Activated CD4-positive, alpha-beta T cell treated with anti-CD3 and anti-CD28 coated beads, Interleukin-2, amount 10 ng/mL, durations not matched to agents 7 days and 5 days (primary cell): Measurements from ENCODE around the gene ZP4. TPM values are rescaled to one million over a fixed set of nuclear protein-coding genes. Genes with fewer than 3 reads are reported as not detected.

Experiments
- CTCF ChIA-PET: fragments of 350-600 bp; sonication (Branson Sonifier 250); formaldehyde crosslinking; loops from one replicate; lab custom pipeline; 2021; ENCODE audit warnings: antibody characterized with exemption; lab: Charles Lee
- POLR2A ChIA-PET: fragments of 350-600 bp; sonication (Branson Sonifier 250); formaldehyde crosslinking; loops from one replicate; lab custom pipeline; 2021; ENCODE audit warnings: antibody characterized with exemption; lab: Charles Lee
- DNase-seq: peaks from one replicate; pipeline ENCODE4 v3.0.0-alpha.2; 2020
- H3K27ac Mint-ChIP-seq: one replicate; pipeline ENCODE4 v1.8.0; 2021; ENCODE audit warnings: mild to moderate bottlenecking, moderate library complexity, mixed read lengths
- H3K27me3 Mint-ChIP-seq: one replicate; pipeline ENCODE4 v1.8.0; 2021; ENCODE audit warnings: mixed read lengths
- H3K36me3 Mint-ChIP-seq: one replicate; pipeline ENCODE4 v1.8.0; 2021; ENCODE audit warnings: low read depth, mixed read lengths
- H3K4me1 Mint-ChIP-seq: one replicate; pipeline ENCODE4 v1.8.0; 2021; ENCODE audit warnings: mixed read lengths
- H3K4me3 Mint-ChIP-seq: one replicate; pipeline ENCODE4 v1.8.0; 2021; ENCODE audit warnings: mild to moderate bottlenecking, moderate library complexity, mixed read lengths
- H3K9me3 Mint-ChIP-seq: one replicate; pipeline ENCODE4 v1.8.0; 2021; ENCODE audit warnings: mixed read lengths
- total RNA-seq, 2 experiments: library from RNA; stranded (reverse); gene quantifications; one replicate each; pipeline ENCODE4 v1.2.3, GENCODE V29; 2021

ZP4 gene, protein sequence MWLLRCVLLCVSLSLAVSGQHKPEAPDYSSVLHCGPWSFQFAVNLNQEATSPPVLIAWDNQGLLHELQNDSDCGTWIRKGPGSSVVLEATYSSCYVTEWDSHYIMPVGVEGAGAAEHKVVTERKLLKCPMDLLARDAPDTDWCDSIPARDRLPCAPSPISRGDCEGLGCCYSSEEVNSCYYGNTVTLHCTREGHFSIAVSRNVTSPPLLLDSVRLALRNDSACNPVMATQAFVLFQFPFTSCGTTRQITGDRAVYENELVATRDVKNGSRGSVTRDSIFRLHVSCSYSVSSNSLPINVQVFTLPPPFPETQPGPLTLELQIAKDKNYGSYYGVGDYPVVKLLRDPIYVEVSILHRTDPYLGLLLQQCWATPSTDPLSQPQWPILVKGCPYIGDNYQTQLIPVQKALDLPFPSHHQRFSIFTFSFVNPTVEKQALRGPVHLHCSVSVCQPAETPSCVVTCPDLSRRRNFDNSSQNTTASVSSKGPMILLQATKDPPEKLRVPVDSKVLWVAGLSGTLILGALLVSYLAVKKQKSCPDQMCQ
- total RNA-seq, result not detected

DNA sequence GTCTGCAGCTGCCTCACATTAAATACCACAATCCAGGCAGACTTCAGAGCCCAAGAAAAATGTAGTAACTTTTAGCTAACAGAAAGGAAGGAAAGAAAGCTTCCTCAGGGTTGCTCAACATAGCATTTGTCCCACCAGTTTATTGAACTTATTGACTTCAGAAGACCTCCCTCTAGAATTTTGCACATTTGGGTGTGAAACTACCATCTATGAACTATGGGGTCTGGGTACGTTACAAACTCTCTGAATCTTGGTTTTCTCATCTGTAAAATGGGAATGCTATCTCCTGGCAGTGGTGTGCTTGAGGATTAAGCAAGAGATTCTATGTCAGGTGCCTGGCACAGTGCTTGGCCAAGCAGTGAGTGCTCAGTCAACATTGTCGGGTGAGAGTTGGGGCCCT is at the start of gene ZP4:
Gene ZP4, minus strand, starts transcription at position 101 of the 400 bp plus-strand sequence. CDS start 287 bp downstream, outside the sequence.
- Mint-ChIP-seq H3K27me3 (no peaks in the 10 kb centered on the region), H3K4me3 (no peak within 1 kb of the TSS), H3K27ac (no peak within 1 kb of the TSS), H3K4me1 (no peaks in the 10 kb centered on the region), H3K9me3 (no peaks in the 10 kb centered on the region), H3K36me3 (no peaks in the 10 kb centered on the region)
- ChIA-PET POLR2A (no interaction called here), CTCF (no interaction called here)
- DNase-seq, result no peak

DNA sequence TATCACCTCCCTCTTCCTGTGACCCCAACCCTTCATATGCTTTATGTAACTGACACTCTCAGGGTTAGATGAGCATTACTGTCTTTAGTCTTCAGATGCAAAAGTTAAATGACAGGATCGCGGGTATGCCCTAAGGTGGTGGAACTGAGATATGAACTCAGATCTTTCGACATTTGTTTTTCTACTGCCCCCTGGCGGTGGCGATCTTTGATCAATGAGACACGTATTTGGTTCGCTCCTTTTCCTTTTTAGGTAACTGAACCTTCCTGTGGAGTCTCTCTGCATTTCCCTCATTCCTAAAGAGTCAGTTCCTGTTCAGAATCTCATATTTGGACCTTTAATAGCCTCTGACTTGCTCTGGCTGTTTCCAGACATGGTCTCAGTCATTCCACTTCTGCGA is 47.8 kb upstream of the ZP4 start:
- H3K4me3 Mint-ChIP-seq, result no peak overlapping the region
- CTCF ChIA-PET, result no interaction called here

DNA sequence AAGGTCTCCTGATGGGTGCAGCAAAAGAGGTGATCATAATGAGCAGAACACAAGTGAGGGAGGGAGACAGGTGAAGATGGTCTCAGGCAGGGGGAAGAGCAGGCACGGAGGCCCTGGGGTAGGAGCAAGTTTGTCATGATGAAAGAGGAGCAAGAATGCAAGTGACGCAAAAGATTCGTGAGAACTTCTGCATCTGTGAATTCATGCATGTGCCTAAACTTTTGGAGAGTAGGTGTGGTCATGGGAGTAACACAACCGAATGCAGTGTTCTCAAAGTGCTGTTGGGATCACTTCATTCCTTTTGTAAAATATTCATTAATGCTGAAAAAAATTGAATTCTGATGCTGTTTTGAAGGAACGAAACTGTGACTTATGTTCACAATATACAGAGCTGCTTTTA is 47.3 kb upstream of the ZP4 start:
- CTCF ChIA-PET, result no interaction called here

More for the DNA sequence above, 47.8 kb upstream of the ZP4 start:
- H3K27me3 Mint-ChIP-seq, result no peaks in the 10 kb centered on the region
- H3K4me1 Mint-ChIP-seq, result no peaks in the 10 kb centered on the region
- no peak overlapping the region for H3K27ac Mint-ChIP-seq
- DNase-seq, result no peak
- POLR2A ChIA-PET, result no interaction called here
- no peaks in the 10 kb centered on the region for H3K36me3 Mint-ChIP-seq
- peaks cover 3% of the 10 kb centered on the region for H3K9me3 Mint-ChIP-seq

DNA sequence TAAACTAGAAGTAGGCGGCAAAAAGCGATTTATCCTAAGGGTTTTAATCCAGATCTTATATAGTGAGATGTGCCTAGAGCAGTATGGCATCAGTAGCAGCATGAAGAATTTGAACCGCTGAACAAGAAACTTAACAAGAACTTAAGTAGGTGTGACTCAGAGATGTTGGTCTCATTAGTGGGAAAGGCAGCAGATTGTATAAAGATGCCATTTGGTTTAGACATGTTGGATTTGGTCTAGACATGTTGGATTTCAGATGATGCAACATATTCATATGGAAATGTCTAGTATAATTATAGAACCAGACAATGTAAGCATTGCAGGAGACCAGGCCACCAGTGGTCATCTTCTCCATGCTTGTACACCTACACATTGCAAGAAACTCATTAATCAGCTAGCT is 42.1 kb upstream of the ZP4 start:
- Mint-ChIP-seq H3K27ac (no peak overlapping the region), H3K4me3 (no peak overlapping the region), H3K4me1 (no peaks in the 10 kb centered on the region), H3K36me3 (no peaks in the 10 kb centered on the region), H3K9me3 (peaks cover under 1% of the 10 kb centered on the region), H3K27me3 (no peaks in the 10 kb centered on the region)
- CTCF ChIA-PET, result no interaction called here
- no peak for DNase-seq
- POLR2A ChIA-PET, result no interaction called here

More for the DNA sequence above, 47.3 kb upstream of the ZP4 start:
- no peak for DNase-seq
- POLR2A ChIA-PET, result no interaction called here
- Mint-ChIP-seq H3K36me3 (no peaks in the 10 kb centered on the region), H3K4me1 (no peaks in the 10 kb centered on the region), H3K27me3 (no peaks in the 10 kb centered on the region), H3K4me3 (no peak overlapping the region), H3K27ac (no peak overlapping the region), H3K9me3 (peaks cover 3% of the 10 kb centered on the region)

DNA sequence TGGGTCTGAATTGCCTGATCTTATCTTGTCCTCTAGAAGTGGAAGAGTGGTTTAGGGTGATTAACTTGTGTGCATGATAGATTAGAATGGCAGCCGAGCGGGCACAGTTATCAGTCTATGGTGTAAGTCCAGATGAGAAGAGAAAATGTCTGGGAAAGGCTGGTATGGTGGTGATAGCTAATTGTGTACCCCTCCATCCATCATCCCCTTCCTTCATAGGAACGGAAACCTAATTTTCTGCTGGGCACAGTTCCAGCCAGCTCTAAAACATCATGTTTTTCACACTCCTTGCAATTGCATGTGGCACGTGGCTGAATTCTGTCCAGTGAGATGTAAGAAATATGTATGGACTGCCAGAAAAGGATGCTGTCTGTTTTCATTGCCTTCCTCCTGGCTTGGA is 40.9 kb upstream of the ZP4 start:
- no peaks in the 10 kb centered on the region for H3K27me3 Mint-ChIP-seq
- H3K4me1 Mint-ChIP-seq, result no peaks in the 10 kb centered on the region
- no peak for DNase-seq
- no peak overlapping the region for H3K27ac Mint-ChIP-seq
- no peak overlapping the region for H3K4me3 Mint-ChIP-seq
- H3K36me3 Mint-ChIP-seq, result no peaks in the 10 kb centered on the region
- H3K9me3 Mint-ChIP-seq, result no peaks in the 10 kb centered on the region
- POLR2A ChIA-PET, result no interaction called here
- CTCF ChIA-PET, result no interaction called here

DNA sequence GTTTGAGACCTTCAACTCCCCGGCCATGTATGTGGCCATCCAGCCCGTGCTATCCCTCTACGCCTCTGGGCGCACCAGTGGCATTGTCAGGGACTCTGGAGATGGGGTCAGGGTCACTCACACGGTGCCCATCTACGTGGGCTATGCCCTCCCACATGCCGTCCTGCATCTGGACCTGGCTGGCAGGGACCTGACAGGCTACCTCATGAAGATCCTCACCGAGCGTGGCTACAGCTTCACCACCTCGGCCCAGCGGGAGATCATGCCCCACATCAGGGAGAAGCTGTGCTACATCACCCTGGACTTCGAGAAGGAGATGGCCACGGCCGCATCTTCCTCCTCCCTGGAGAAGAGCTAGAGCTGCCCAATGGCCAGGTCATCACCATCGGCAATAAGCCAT is 36.5 kb upstream of the ZP4 start:
- H3K27me3 Mint-ChIP-seq, result no peaks in the 10 kb centered on the region
- no peak overlapping the region for H3K4me3 Mint-ChIP-seq
- no peak overlapping the region for H3K27ac Mint-ChIP-seq
- H3K36me3 Mint-ChIP-seq, result no peaks in the 10 kb centered on the region
- H3K9me3 Mint-ChIP-seq, result no peaks in the 10 kb centered on the region
- no peaks in the 10 kb centered on the region for H3K4me1 Mint-ChIP-seq
- ChIA-PET CTCF (no interaction called here), POLR2A (no interaction called here)
- no peak for DNase-seq

DNA sequence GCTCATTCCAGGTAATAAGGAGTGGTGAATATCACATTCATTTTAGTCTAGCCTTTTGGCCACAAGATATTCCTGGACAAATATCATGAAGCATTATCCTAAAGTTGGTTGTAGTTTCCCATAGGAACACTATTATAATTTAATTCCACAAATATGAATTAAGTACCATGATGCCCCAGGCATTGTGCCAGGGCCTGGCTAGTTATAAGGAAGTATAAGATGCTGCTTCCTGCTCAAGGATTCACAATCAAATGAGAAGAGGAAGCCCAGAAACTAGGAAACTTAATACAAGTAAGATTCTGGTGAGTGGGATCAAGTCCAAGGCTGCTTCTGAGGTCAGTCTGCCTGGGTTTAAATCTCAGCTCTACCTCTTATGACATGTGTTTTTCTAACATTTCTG is 30.6 kb upstream of the ZP4 start:
- H3K27me3 Mint-ChIP-seq, result no peaks in the 10 kb centered on the region
- no peak overlapping the region for H3K4me3 Mint-ChIP-seq
- ChIA-PET CTCF (no interaction called here), POLR2A (no interaction called here)
- no peaks in the 10 kb centered on the region for H3K36me3 Mint-ChIP-seq
- H3K4me1 Mint-ChIP-seq, result no peaks in the 10 kb centered on the region
- H3K9me3 Mint-ChIP-seq, result peaks cover 2% of the 10 kb centered on the region
- DNase-seq, result no peak
- no peak overlapping the region for H3K27ac Mint-ChIP-seq

DNA sequence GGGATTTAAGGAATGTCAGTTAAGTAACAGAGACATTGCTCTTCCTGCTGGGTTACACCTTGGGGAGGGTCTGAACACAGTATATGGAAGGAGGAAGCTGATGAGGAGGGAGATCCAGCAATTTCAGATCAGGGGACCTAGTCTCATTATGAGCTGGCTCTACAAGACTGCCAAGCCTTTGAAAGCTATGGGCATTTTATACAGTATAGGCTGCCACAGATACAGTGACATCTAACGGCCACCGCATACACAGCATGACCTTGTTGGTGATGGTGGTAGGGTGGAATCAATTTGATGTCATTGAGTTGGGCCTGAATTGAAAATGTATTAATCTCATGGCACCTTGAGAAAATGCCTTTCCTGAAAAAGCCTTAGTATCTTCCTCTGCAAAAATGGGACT is 22.6 kb upstream of the ZP4 start:
- Mint-ChIP-seq H3K27ac (no peak overlapping the region), H3K27me3 (no peaks in the 10 kb centered on the region), H3K4me1 (no peaks in the 10 kb centered on the region), H3K9me3 (peaks cover 12% of the 10 kb centered on the region), H3K36me3 (no peaks in the 10 kb centered on the region), H3K4me3 (no peak overlapping the region)
- POLR2A ChIA-PET, result no interaction called here
- no peak for DNase-seq
- CTCF ChIA-PET, result no interaction called here

DNA sequence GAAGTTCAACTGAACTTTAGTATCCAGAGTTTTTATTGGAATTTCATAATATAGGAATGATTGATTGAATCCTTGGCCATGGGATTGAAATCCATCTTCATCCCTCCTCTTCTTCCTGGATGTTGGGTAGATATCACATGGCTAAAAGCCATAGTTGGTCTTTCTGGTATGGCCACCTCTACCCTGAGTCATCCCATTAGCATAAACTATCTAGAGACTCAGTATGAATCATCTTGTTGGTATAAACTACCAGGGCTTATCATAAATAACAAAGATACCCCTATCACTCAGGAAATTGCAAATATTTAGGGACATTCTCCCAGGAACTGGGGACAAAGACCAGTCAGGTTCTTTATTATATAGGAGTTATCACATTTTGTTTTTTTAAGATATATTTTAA is 21.2 kb upstream of the ZP4 start:
- no peak overlapping the region for H3K27ac Mint-ChIP-seq
- no peak overlapping the region for H3K4me3 Mint-ChIP-seq
- H3K36me3 Mint-ChIP-seq, result no peaks in the 10 kb centered on the region
- ChIA-PET POLR2A (no interaction called here), CTCF (no interaction called here)
- no peaks in the 10 kb centered on the region for H3K27me3 Mint-ChIP-seq
- H3K4me1 Mint-ChIP-seq, result no peaks in the 10 kb centered on the region
- peaks cover 9% of the 10 kb centered on the region for H3K9me3 Mint-ChIP-seq
- no peak for DNase-seq

DNA sequence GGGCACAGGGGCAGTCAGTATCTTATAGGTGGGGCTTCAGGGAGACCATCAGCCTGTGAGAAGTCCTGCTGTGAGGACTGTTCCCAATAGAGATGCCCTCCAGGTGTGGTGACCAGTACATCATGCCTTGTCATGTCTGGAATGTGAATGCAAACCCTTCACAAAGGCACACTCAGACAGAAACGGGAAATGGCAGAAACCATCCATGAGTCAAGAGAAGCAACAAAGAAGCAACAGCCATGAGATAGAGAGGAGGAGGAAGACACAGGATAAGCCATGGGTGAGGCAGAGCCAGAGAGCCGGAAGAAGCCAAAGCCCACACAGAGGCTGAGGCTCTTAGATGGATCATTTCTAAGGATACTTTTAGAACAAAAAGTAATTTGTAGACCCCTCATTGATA is 20.1 kb upstream of the ZP4 start:
- ChIA-PET POLR2A (no interaction called here), CTCF (no interaction called here)
- Mint-ChIP-seq H3K36me3 (no peaks in the 10 kb centered on the region), H3K27ac (no peak overlapping the region), H3K4me3 (no peak overlapping the region), H3K27me3 (no peaks in the 10 kb centered on the region), H3K4me1 (no peaks in the 10 kb centered on the region), H3K9me3 (peaks cover 9% of the 10 kb centered on the region)
- no peak for DNase-seq

DNA sequence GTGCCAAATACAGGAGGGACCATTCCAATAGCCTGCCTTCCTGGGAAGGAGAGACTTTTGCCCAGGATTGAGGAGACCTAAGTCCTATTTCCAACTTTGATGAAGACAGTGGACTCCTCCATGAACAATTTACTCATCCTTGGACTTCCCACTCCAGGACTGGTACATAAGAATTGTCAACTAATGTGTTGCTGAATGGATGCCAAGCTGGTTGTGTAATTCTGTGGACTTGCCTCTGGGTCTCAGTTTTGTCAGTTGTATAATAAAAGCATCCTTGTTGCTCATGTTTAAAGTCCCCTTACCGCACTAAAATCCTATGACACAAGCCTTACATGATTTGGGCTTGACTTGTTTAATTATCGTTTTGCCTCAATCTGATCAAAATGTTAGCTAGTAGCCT is 13.2 kb upstream of the ZP4 start:
- POLR2A ChIA-PET, result no interaction called here
- Mint-ChIP-seq H3K27ac (no peak overlapping the region), H3K4me3 (no peak overlapping the region), H3K27me3 (no peaks in the 10 kb centered on the region), H3K4me1 (no peaks in the 10 kb centered on the region), H3K9me3 (peaks cover 2% of the 10 kb centered on the region), H3K36me3 (no peaks in the 10 kb centered on the region)
- no peak for DNase-seq
- CTCF ChIA-PET, result no interaction called here

DNA sequence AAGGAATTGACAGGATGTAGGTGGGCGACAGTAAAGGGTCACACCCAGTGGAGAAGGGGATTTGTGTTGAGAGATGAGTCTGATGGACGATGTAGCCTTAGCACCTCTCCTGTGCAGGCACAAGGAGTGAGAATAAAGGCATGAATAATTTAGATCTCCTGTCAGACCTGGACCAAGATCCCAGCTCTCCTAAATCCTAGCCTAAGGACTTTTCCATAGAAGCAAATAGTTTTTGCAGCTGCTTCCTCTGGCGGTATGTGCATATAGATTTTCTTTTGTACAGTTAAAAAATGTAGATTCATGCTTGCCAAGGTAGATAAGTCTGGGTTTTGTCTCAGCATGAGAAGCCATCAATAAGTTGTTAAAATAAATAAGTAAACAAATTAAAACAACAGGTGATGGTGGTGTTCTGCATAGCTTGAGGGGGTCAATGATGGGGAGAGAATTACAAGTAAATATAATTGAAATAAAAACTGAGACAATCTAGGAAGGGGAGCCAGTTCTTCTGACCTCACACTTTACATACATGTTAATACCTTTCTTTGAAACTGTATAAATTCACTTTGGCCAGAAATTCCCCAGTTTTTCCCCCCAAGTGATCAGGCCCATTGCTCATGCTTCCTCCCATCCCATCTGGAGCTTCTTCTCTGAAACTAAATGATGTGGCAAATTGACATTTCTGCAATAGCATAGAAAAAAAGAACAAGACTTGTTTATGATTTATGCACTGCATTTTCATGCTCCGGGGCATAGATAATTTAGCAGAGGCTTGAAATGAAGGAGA is 12.4 kb upstream of the ZP4 start:
- ChIA-PET CTCF (interaction anchor here (0.6 kb wide), 1 partner anchor 391 kb away, joined by 7 read pairs; no protein-coding TSS in a partner anchor), POLR2A (no interaction called here)
- Mint-ChIP-seq H3K9me3 (peaks cover 6% of the 10 kb centered on the region), H3K36me3 (no peaks in the 10 kb centered on the region), H3K27ac (no peak overlapping the region), H3K27me3 (no peaks in the 10 kb centered on the region), H3K4me1 (no peaks in the 10 kb centered on the region), H3K4me3 (no peak overlapping the region)
- DNase-seq, result no peak

DNA sequence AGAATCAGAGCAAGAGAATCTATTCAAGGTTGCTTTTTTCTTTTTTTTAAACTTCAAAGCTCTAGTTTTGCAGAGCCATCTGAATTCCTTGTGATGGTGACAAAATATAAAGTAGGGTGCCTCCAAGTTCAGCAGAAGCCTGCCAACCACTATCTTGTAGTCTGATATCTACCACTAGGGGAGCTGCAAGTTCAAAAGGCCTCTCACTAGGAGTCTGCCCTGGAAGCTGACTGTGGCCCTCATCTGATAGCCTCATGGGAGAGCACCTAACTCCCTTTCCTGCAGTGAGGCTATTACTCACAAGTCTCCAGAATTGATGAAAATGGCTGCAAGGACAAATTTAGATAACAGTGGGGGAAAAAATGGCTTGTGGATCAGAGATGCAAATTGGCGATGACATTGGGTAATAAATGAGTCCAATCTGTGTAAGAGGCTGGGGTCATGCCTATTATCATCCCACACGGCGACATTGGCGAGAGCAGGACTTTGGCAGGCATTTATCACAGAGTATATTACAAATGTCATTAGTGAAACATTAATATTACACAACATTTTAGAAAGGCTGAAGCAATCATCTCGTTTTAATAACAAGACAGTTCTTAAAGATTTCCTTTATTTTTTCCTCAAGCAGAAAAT is 10.7 kb upstream of the ZP4 start:
- Mint-ChIP-seq H3K27ac (no peak overlapping the region), H3K27me3 (no peaks in the 10 kb centered on the region), H3K36me3 (no peaks in the 10 kb centered on the region), H3K4me1 (no peaks in the 10 kb centered on the region), H3K4me3 (no peak overlapping the region), H3K9me3 (peaks cover 6% of the 10 kb centered on the region)
- DNase-seq, result no peak
- ChIA-PET CTCF (no interaction called here), POLR2A (no interaction called here)
